Measurements from ENCODE around the gene MEGF8.

Gene MEGF8

GRCh38 chr19:42343344-42344110 is 18.1 kb downstream of the MEGF8 start:
- Histone ChIP-seq H3K36me3 (ENCODE audit: control insufficient read depth, insufficient read depth, low read length) (peaks cover 3% of the 10 kb centered on the region), H3K27me3 (replicated peaks; ENCODE audit: control insufficient read depth, insufficient read depth, low read length) (no peaks in the 10 kb centered on the region), H3K4me3 (replicated peaks; ENCODE audit: low read depth, low read length) (no peak overlapping the region)
- DNase-seq (ENCODE audit: extremely low read depth, insufficient read length), result no peak
- TF ChIP-seq CTCF (IDR thresholded peaks at IDR 0.05; ENCODE audit: insufficient read depth, low read length, poor library complexity, severe bottlenecking), result peak; percentile 26

GRCh38 chr19:42344336-42344893 is 19.0 kb downstream of the MEGF8 start:
- TF ChIP-seq CTCF (IDR thresholded peaks at IDR 0.05; ENCODE audit: insufficient read depth, low read length, poor library complexity, severe bottlenecking), result no peak
- no peak overlapping the region for H3K4me3 ChIP-seq (replicated peaks; ENCODE audit: low read depth, low read length)
- H3K27me3 ChIP-seq (replicated peaks; ENCODE audit: control insufficient read depth, insufficient read depth, low read length), result no peaks in the 10 kb centered on the region
- DNase-seq (ENCODE audit: extremely low read depth, insufficient read length), result no peak
- peaks cover 3% of the 10 kb centered on the region for H3K36me3 ChIP-seq (ENCODE audit: control insufficient read depth, insufficient read depth, low read length)

GRCh38 chr19:42345191-42345812 is 19.9 kb downstream of the MEGF8 start:
- no peak for TF ChIP-seq CTCF (IDR thresholded peaks at IDR 0.05; ENCODE audit: insufficient read depth, low read length, poor library complexity, severe bottlenecking)
- peaks cover 3% of the 10 kb centered on the region for H3K36me3 ChIP-seq (ENCODE audit: control insufficient read depth, insufficient read depth, low read length)
- no peak for DNase-seq (ENCODE audit: extremely low read depth, insufficient read length)
- H3K27me3 ChIP-seq (replicated peaks; ENCODE audit: control insufficient read depth, insufficient read depth, low read length), result no peaks in the 10 kb centered on the region
- H3K4me3 ChIP-seq (replicated peaks; ENCODE audit: low read depth, low read length), result no peak overlapping the region

GRCh38 chr19:42348211-42348610 is 22.8 kb downstream of the MEGF8 start:
- no peak for DNase-seq (ENCODE audit: extremely low read depth, insufficient read length)
- no peaks in the 10 kb centered on the region; the same call in 1 of the 2 replicates for H3K36me3 ChIP-seq (ENCODE audit: control insufficient read depth, insufficient read depth, low read length)
- TF ChIP-seq CTCF (IDR thresholded peaks at IDR 0.05; ENCODE audit: insufficient read depth, low read length, poor library complexity, severe bottlenecking), result no peak

GRCh38 chr19:42349378-42350107 is 24.1 kb downstream of the MEGF8 start:
- H3K36me3 ChIP-seq (ENCODE audit: control insufficient read depth, insufficient read depth, low read length), result no peaks in the 10 kb centered on the region; the same call in 1 of the 2 replicates
- H3K4me3 ChIP-seq (replicated peaks; ENCODE audit: low read depth, low read length), result no peak overlapping the region

More at GRCh38 chr19:42348211-42348610, 22.8 kb downstream of the MEGF8 start:
- Histone ChIP-seq H3K27me3 (replicated peaks; ENCODE audit: control insufficient read depth, insufficient read depth, low read length) (no peaks in the 10 kb centered on the region), H3K4me3 (replicated peaks; ENCODE audit: low read depth, low read length) (no peak overlapping the region)

More at GRCh38 chr19:42349378-42350107, 24.1 kb downstream of the MEGF8 start:
- no peak for TF ChIP-seq CTCF (IDR thresholded peaks at IDR 0.05; ENCODE audit: insufficient read depth, low read length, poor library complexity, severe bottlenecking)
- DNase-seq (ENCODE audit: extremely low read depth, insufficient read length), result no peak
- H3K27me3 ChIP-seq (replicated peaks; ENCODE audit: control insufficient read depth, insufficient read depth, low read length), result no peaks in the 10 kb centered on the region

Measured in GM06990 (cell line).